Natural killer cell (primary cell): ENCODE measurements around the gene CAMTA1. TPM values are rescaled to one million over a fixed set of nuclear protein-coding genes. Genes with fewer than 3 reads are reported as not detected.

Experiments used
- ATAC-seq, 3 donors: fragments of 150-1000 bp in 2 of 3; fragments of 200-7000 bp in 1 of 3; cut with Tn5 transposase; 1 replicate in 1 of 3; 2 replicates in 2 of 3; pipeline ENCODE4 v1.10.0; 2021; ENCODE audit warnings: mild to moderate bottlenecking in 2 of 3, moderate library complexity in 2 of 3
- DNase-seq, 2 donors: peaks; one replicate each; pipeline versions ENCODE4 v3.0.0 to v3.0.0-alpha.2; 2013 to 2021; ENCODE audit warnings: mixed read lengths in 1 of 2
- H3K27ac ChIP-seq: one replicate; pipeline ENCODE4 v1.5.1; 2013; ENCODE audit warnings: mild to moderate bottlenecking, low read length
- H3K27me3 ChIP-seq: one replicate; pipeline ENCODE4 v1.6.1; 2013; ENCODE audit warnings: low read length; ENCODE audit not compliant: control insufficient read depth, insufficient read depth
- H3K36me3 ChIP-seq: one replicate; pipeline ENCODE4 v1.6.1; 2013; ENCODE audit warnings: low read length; ENCODE audit not compliant: control insufficient read depth, insufficient read depth
- H3K4me1 ChIP-seq: one replicate; pipeline ENCODE4 v1.6.1; 2013; ENCODE audit warnings: low read length; ENCODE audit not compliant: control insufficient read depth, insufficient read depth
- H3K4me3 ChIP-seq: one replicate; pipeline ENCODE4 v1.5.1; 2013; ENCODE audit warnings: low read length
- H3K9me3 ChIP-seq: one replicate; pipeline ENCODE4 v1.6.1; 2013; ENCODE audit warnings: low read length; ENCODE audit not compliant: control insufficient read depth, insufficient read depth
- H3K27ac Mint-ChIP-seq, 2 donors: one replicate each; pipeline ENCODE4 v1.8.0; 2022; ENCODE audit warnings: mild to moderate bottlenecking in 2 of 2, mixed read lengths in 2 of 2, moderate library complexity in 1 of 2
- H3K27me3 Mint-ChIP-seq, 2 donors: one replicate each; pipeline ENCODE4 v1.8.0; 2022; ENCODE audit warnings: low read depth in 2 of 2, mixed read lengths in 2 of 2
- H3K36me3 Mint-ChIP-seq: one replicate; pipeline ENCODE4 v1.8.0; 2022; ENCODE audit warnings: mixed read lengths
- H3K4me1 Mint-ChIP-seq, 2 donors: one replicate each; pipeline ENCODE4 v1.8.0; 2022; ENCODE audit warnings: mixed read lengths in 2 of 2
- H3K4me3 Mint-ChIP-seq: one replicate; pipeline ENCODE4 v1.8.0; 2022; ENCODE audit warnings: mild to moderate bottlenecking, moderate library complexity, mixed read lengths
- H3K9me3 Mint-ChIP-seq, 2 donors: one replicate each; pipeline ENCODE4 v1.8.0; 2022; ENCODE audit warnings: mixed read lengths in 2 of 2
- CTCF ChIP-seq: fragments of 200-600 bp; IDR thresholded peaks from one replicate; pipeline ENCODE4 v1.8.0; 2022; ENCODE audit warnings: antibody characterized with exemption
- WGBS: methylation state at CpG from one replicate; pipeline ENCODE4 v1.1.7; 2013; ENCODE audit warnings: missing lambda C conversion rate; ENCODE audit not compliant: insufficient coverage; 5-methylcytosine and 5-hydroxymethylcytosine counted together
- intact Hi-C: fragments of 100-400 bp; cut with micrococcal nuclease; formaldehyde crosslinking; loops from one replicate; pipeline ENCODE4 v1.14.2; 2022
- total RNA-seq, 4 donors: library from RNA; stranded (reverse); fragments of 120-200 nt in 1 of 4; gene quantifications; one replicate each; pipeline versions ENCODE4 v1.2.3 to v1.2.4, GENCODE V29; 2013 to 2022

The CAMTA1 gene
- total RNA-seq, 3 donors from 2014 or later (not counting 1 experiment from before 2014, with no cell fraction given): 40.6 to 53.3 (median 44.9) TPM

GRCh38 chr1:7698641-7699040, 913.4 kb downstream of the CAMTA1 start:
- Histone ChIP-seq H3K4me1 (peaks cover 3% of the 10 kb centered on the region), H3K36me3 (no peaks in the 10 kb centered on the region), H3K27me3 (peaks cover 5% of the 10 kb centered on the region), H3K9me3 (no peaks in the 10 kb centered on the region), H3K27ac (no peak overlapping the region), H3K4me3 (no peak overlapping the region)
- intact Hi-C loops: no loop called here
- ATAC-seq: peak in 1 of 3 donors; percentile 34
- 93% methylated on average over 7 of the region's 7 CpGs for WGBS
- no peaks in the 10 kb centered on the region for H3K36me3 Mint-ChIP-seq
- DNase-seq: no peak
- peaks cover 0 to 7% of the 10 kb centered on the region in 2 donors for H3K4me1 Mint-ChIP-seq
- no peak overlapping the region for H3K27ac Mint-ChIP-seq
- TF ChIP-seq CTCF: no peak
- H3K9me3 Mint-ChIP-seq: no peaks in the 10 kb centered on the region
- peaks cover 25 to 38% of the 10 kb centered on the region in 2 donors for H3K27me3 Mint-ChIP-seq
- H3K4me3 Mint-ChIP-seq: no peak overlapping the region

- intact Hi-C loops: no loop called here
- DNase-seq: peak in 1 of 2 donors; percentile 20
- Histone ChIP-seq H3K27ac (no peak overlapping the region), H3K36me3 (no peaks in the 10 kb centered on the region), H3K9me3 (no peaks in the 10 kb centered on the region), H3K4me3 (no peak overlapping the region), H3K27me3 (peaks cover 18% of the 10 kb centered on the region), H3K4me1 (peaks cover 15% of the 10 kb centered on the region)
- Mint-ChIP-seq H3K9me3 (no peaks in the 10 kb centered on the region), H3K4me1 (peaks cover 7 to 9% of the 10 kb centered on the region in 2 donors), H3K27me3 (peaks cover 29 to 51% of the 10 kb centered on the region in 2 donors), H3K36me3 (no peaks in the 10 kb centered on the region), H3K27ac (no peak overlapping the region), H3K4me3 (peak overlapping the region; percentile 79)
- no peak for ATAC-seq
- 53% methylated on average over 3 of the region's 5 CpGs for WGBS
- TF ChIP-seq CTCF: no peak
Observed at GRCh38 chr1:7702365-7702764, 917.1 kb downstream of the CAMTA1 start.

GRCh38 chr1:7703321-7704213, 918.3 kb downstream of the CAMTA1 start:
- Histone ChIP-seq H3K4me3 (no peak overlapping the region), H3K9me3 (no peaks in the 10 kb centered on the region), H3K27ac (no peak overlapping the region), H3K36me3 (no peaks in the 10 kb centered on the region), H3K27me3 (peaks cover 24% of the 10 kb centered on the region), H3K4me1 (peaks cover 15% of the 10 kb centered on the region)
- whole genome bisulfite sequencing: 12% methylated on average over 56 of the region's 60 CpGs
- peak; percentile 29 to 31 (median 29) for ATAC-seq
- Mint-ChIP-seq H3K4me3 (peak overlapping the region; percentile 88), H3K27ac (peak overlapping the region; percentile 45 to 83), H3K27me3 (peaks cover 31 to 59% of the 10 kb centered on the region in 2 donors), H3K4me1 (peaks cover 7 to 9% of the 10 kb centered on the region in 2 donors), H3K36me3 (no peaks in the 10 kb centered on the region), H3K9me3 (no peaks in the 10 kb centered on the region)
- peak; percentile 36 to 63 for DNase-seq
- intact Hi-C loops: no loop called here
- TF ChIP-seq CTCF: no peak
